H1 (cell line): ENCODE results near the gene DIP2B. TPM values are rescaled to one million over a fixed set of nuclear protein-coding genes. Genes with fewer than 3 reads are reported as not detected.

ENCODE experiments used
- CTCF ChIA-PET: fragments of 300-600 bp; sonication (Branson Sonifier 250); formaldehyde crosslinking; loops from one replicate; lab custom pipeline; 2021; ENCODE audit not compliant: partially characterized antibody; lab: Charles Lee
- POLR2A ChIA-PET: fragments of 300-600 bp; sonication (Branson Sonifier 250); formaldehyde crosslinking; loops from one replicate; lab custom pipeline; 2021; ENCODE audit warnings: inconsistent platforms; ENCODE audit not compliant: partially characterized antibody; lab: Charles Lee
- DNase-seq, 2 experiments: peaks; one replicate each; pipeline versions ENCODE4 v3.0.0 to v3.0.0-alpha.2; 2010 to 2022; ENCODE audit warnings: low spot score in 2 of 2, low read depth in 1 of 2, mixed read lengths in 1 of 2
- FAIRE-seq: peaks from 2 replicates; lab custom pipeline; 2011; peaks lifted over from hg19 to GRCh38; lab: Jason Lieb, UNC
- H2AFZ ChIP-seq: 2 replicates; pipeline ENCODE4 v1.8.1; 2012; ENCODE audit warnings: low read length, inconsistent platforms
- H2AK5ac ChIP-seq: 2 replicates; pipeline ENCODE4 v1.6.1; 2013; ENCODE audit warnings: low read depth, low read length
- H2BK120ac ChIP-seq: replicated peaks from 2 replicates; pipeline ENCODE3; 2013; ENCODE audit warnings: low read depth, low read length, inconsistent platforms
- H2BK12ac ChIP-seq: 2 replicates; pipeline ENCODE4 v1.6.1; 2013; ENCODE audit warnings: low read depth, low read length
- H2BK15ac ChIP-seq: 2 replicates; pipeline ENCODE4 v1.6.1; 2013; ENCODE audit warnings: low read length
- H2BK20ac ChIP-seq: 2 replicates; pipeline ENCODE4 v1.6.1; 2013; ENCODE audit warnings: low read length
- H2BK5ac ChIP-seq: 2 replicates; pipeline ENCODE4 v1.6.1; 2013; ENCODE audit warnings: low read depth, low read length
- H3K14ac ChIP-seq: 2 replicates; pipeline ENCODE4 v1.6.1; 2013; ENCODE audit warnings: inconsistent platforms; ENCODE audit not compliant: insufficient read length
- H3K18ac ChIP-seq: 2 replicates; pipeline ENCODE4 v1.6.1; 2013; ENCODE audit warnings: low read length; ENCODE audit errors: extremely low read depth
- H3K23ac ChIP-seq: 2 replicates; pipeline ENCODE4 v1.6.1; 2013; ENCODE audit warnings: inconsistent platforms; ENCODE audit not compliant: insufficient read length
- H3K23me2 ChIP-seq: 2 replicates; pipeline ENCODE4 v1.6.1; 2013; ENCODE audit warnings: low read depth, low read length
- H3K27ac ChIP-seq: 2 replicates; pipeline ENCODE4 v1.6.1; 2011; ENCODE audit warnings: low read depth, low read length, inconsistent platforms
- H3K27me3 ChIP-seq, 4 experiments: replicated peaks in 1 of 4; 1 replicate in 1 of 4; 2 replicates in 3 of 4; pipeline versions ENCODE4 v1.6.1 to v1.8.1; 2011 to 2013; ENCODE audit warnings: low read length in 3 of 4, mild to moderate bottlenecking in 3 of 4, inconsistent platforms in 2 of 4, mixed read lengths in 2 of 4, moderate library complexity in 1 of 4; ENCODE audit not compliant: control insufficient read depth in 3 of 4, insufficient read depth in 3 of 4; ENCODE audit errors: extremely low read depth in 1 of 4
- H3K36me3 ChIP-seq, 4 experiments: 2 replicates each; pipeline versions ENCODE4 v1.6.1 to v1.8.1; 2011 to 2013; ENCODE audit warnings: mild to moderate bottlenecking in 4 of 4, low read length in 3 of 4, moderate library complexity in 2 of 4, control low read depth in 1 of 4, inconsistent platforms in 1 of 4; ENCODE audit not compliant: insufficient read depth in 4 of 4, control insufficient read depth in 2 of 4
- H3K4ac ChIP-seq: replicated peaks from 2 replicates; pipeline ENCODE3; 2013; ENCODE audit warnings: low read length, low read depth, mixed read lengths, inconsistent platforms; ENCODE audit not compliant: insufficient read length
- H3K4me1 ChIP-seq, 4 experiments: replicated peaks in 1 of 4; 1 replicate in 1 of 4; 2 replicates in 3 of 4; pipeline versions ENCODE4 v1.6.1 to v1.8.1; 2011 to 2013; ENCODE audit warnings: low read length in 3 of 4, inconsistent platforms in 2 of 4, mixed read lengths in 1 of 4; ENCODE audit not compliant: insufficient read depth in 4 of 4, control insufficient read depth in 3 of 4
- H3K4me2 ChIP-seq, 2 experiments: 2 replicates each; pipeline versions ENCODE4 v1.6.1 to v1.8.1; 2011 to 2013; ENCODE audit warnings: low read depth in 2 of 2, low read length in 2 of 2, control low read depth in 1 of 2, inconsistent platforms in 1 of 2, mild to moderate bottlenecking in 1 of 2; ENCODE audit not compliant: insufficient read depth in 1 of 2
- H3K4me3 ChIP-seq, 4 experiments: fragments of 200-600, 300-600 bp in 1 of 4; sonication (generic), shearing (Covaris generic), sonication (Bioruptor Twin) in 1 of 4; 2 replicates each; pipeline versions ENCODE4 v1.5.1 to v1.8.1; 2011 to 2016; ENCODE audit warnings: low read length in 4 of 4, low read depth in 3 of 4, control low read depth in 2 of 4, inconsistent platforms in 2 of 4, mild to moderate bottlenecking in 2 of 4, mixed read lengths in 1 of 4, moderate library complexity in 1 of 4; ENCODE audit not compliant: insufficient read depth in 2 of 4; ENCODE audit errors: extremely low read depth in 1 of 4
- H3K56ac ChIP-seq: replicated peaks from 2 replicates; pipeline ENCODE3; 2013; ENCODE audit warnings: low read depth, mild to moderate bottlenecking, mixed read lengths, low read length, inconsistent platforms; ENCODE audit not compliant: insufficient read length
- H3K79me1 ChIP-seq: 2 replicates; pipeline ENCODE4 v1.6.1; 2013; ENCODE audit warnings: low read depth, low read length, control low read depth
- H3K79me2 ChIP-seq, 2 experiments: 2 replicates each; pipeline versions ENCODE4 v1.6.1 to v1.8.1; 2012 to 2013; ENCODE audit warnings: low read length in 2 of 2, mild to moderate bottlenecking in 2 of 2, inconsistent platforms in 1 of 2; ENCODE audit not compliant: insufficient read depth in 2 of 2, control insufficient read depth in 1 of 2
- H3K9ac ChIP-seq, 4 experiments: replicated peaks in 1 of 4; 1 replicate in 1 of 4; 2 replicates in 3 of 4; pipeline versions ENCODE4 v1.6.1 to v1.8.1; 2011 to 2013; ENCODE audit warnings: low read depth in 3 of 4, low read length in 3 of 4, control low read depth in 2 of 4, mild to moderate bottlenecking in 2 of 4, moderate library complexity in 2 of 4, inconsistent platforms in 1 of 4; ENCODE audit errors: extremely low read depth in 1 of 4
- H3K9me3 ChIP-seq, 2 experiments: 2 replicates each; pipeline versions ENCODE4 v1.6.1 to v1.8.1; 2012 to 2013; ENCODE audit warnings: mild to moderate bottlenecking in 2 of 2, moderate library complexity in 2 of 2, control low read depth in 1 of 2, inconsistent platforms in 1 of 2, low read depth in 1 of 2, low read length in 1 of 2, mixed read lengths in 1 of 2; ENCODE audit not compliant: insufficient read depth in 2 of 2
- H4K20me1 ChIP-seq, 2 experiments: replicated peaks in 1 of 2; 2 replicates each; pipeline versions ENCODE3 to v1.8.1; 2011 to 2013; ENCODE audit warnings: inconsistent platforms in 2 of 2, low read length in 2 of 2, mild to moderate bottlenecking in 1 of 2; ENCODE audit not compliant: insufficient read depth in 2 of 2, control insufficient read depth in 1 of 2
- H4K5ac ChIP-seq: 2 replicates; pipeline ENCODE4 v1.6.1; 2013; ENCODE audit warnings: low read length, low read depth, mixed read lengths, inconsistent platforms; ENCODE audit not compliant: insufficient read length
- H4K8ac ChIP-seq: 2 replicates; pipeline ENCODE4 v1.8.0; 2013; ENCODE audit warnings: mild to moderate bottlenecking, moderate library complexity, low read length, inconsistent platforms; ENCODE audit not compliant: insufficient read depth; ENCODE audit errors: extremely low read depth
- H4K91ac ChIP-seq: replicated peaks from 2 replicates; pipeline ENCODE3; 2013; ENCODE audit warnings: low read length, mixed read lengths, inconsistent platforms; ENCODE audit not compliant: insufficient read length
- ATF2 ChIP-seq: IDR thresholded peaks from 2 replicates; pipeline ENCODE4 v1.6.1; 2012; ENCODE audit warnings: low read length, inconsistent platforms
- CBX5 ChIP-seq: fragments of 300-800, 300-1000 bp; sonication (generic); IDR thresholded peaks from 2 replicates; pipeline ENCODE4 v1.7.1; 2016; ENCODE audit warnings: antibody characterized with exemption, low read length, low read depth
- EP300 ChIP-seq, 2 experiments: IDR thresholded peaks; 1 replicate in 1 of 2; 2 replicates in 1 of 2; pipeline ENCODE4 v1.6.1; 2011 to 2012; ENCODE audit warnings: low read depth in 2 of 2, low read length in 2 of 2, mild to moderate bottlenecking in 2 of 2, borderline replicate concordance in 1 of 2, inconsistent platforms in 1 of 2, moderate library complexity in 1 of 2
- FOSL1 ChIP-seq: IDR thresholded peaks from 2 replicates; pipeline ENCODE4 v1.6.1; 2011; ENCODE audit warnings: mild to moderate bottlenecking, low read depth, low read length, moderate library complexity; ENCODE audit not compliant: insufficient read depth
- GTF2F1 ChIP-seq: IDR thresholded peaks from 2 replicates; pipeline ENCODE4 v1.6.1; 2012; ENCODE audit warnings: low read depth, low read length, improper control_type of control experiment, borderline replicate concordance
- HDAC2 ChIP-seq, 2 experiments: fragments of 300-600 bp in 1 of 2; sonication (generic) in 1 of 2; IDR thresholded peaks; 2 replicates each; pipeline ENCODE4 v1.6.1; 2011 to 2012; ENCODE audit warnings: low read depth in 2 of 2, low read length in 2 of 2, mild to moderate bottlenecking in 2 of 2, moderate library complexity in 2 of 2, borderline replicate concordance in 1 of 2, inconsistent platforms in 1 of 2
- KDM5A ChIP-seq: fragments of 200-600 bp; IDR thresholded peaks from 2 replicates; pipeline ENCODE4 v1.7.1; 2012; ENCODE audit warnings: mild to moderate bottlenecking, low read length, inconsistent platforms, mixed read lengths
- POLR2A ChIP-seq, 2 experiments: IDR thresholded peaks; 1 replicate in 1 of 2; 2 replicates in 1 of 2; pipeline ENCODE4 v1.6.1; 2011; ENCODE audit warnings: low read depth in 2 of 2, low read length in 2 of 2, mild to moderate bottlenecking in 2 of 2; ENCODE audit errors: control extremely low read depth in 1 of 2
- WGBS, 2 experiments: shearing (Covaris generic) in 1 of 2; methylation state at CpG; one replicate each; pipeline versions ENCODE4 v1.1.6 to v1.1.7; 2013 to 2015; ENCODE audit warnings: low lambda C conversion rate in 2 of 2, mixed read lengths in 2 of 2, inconsistent platforms in 1 of 2, low coverage in 1 of 2, missing lambda C conversion rate in 1 of 2; ENCODE audit not compliant: insufficient replicate concordance in 2 of 2, insufficient coverage in 1 of 2, insufficient read length in 1 of 2; ENCODE audit errors: extremely low coverage in 1 of 2, missing lambda C conversion rate in 1 of 2; 5-methylcytosine and 5-hydroxymethylcytosine counted together
- polyA plus RNA-seq, 7 experiments: library from polyadenylated mRNA; depleted of rRNA in 3 of 7; stranded (reverse) in 5 of 7; unstranded in 2 of 7; fragments of >200 nt in 5 of 7; fragments of 200-250 nt in 2 of 7; gene quantifications; 1 replicate in 5 of 7; 2 replicates in 1 of 7; 4 replicates in 1 of 7; pipeline versions ENCODE4 v1.2.1 to v1.2.3, GENCODE V29; 2011 to 2013; ENCODE audit warnings: missing spikeins in 2 of 7, mixed read lengths in 2 of 7
- total RNA-seq: library from RNA; stranded (reverse); fragmentation: NEBNext Ultra II Directional; extraction: Animal tissue kit (Norgen Biotek cat#: 25700); gene quantifications from 2 replicates; pipeline ENCODE4 v1.2.1, GENCODE V29; 2021

Gene DIP2B
- total and polyA plus RNA-seq, 2 of the 8 experiments (the other 6 are each of a cell fraction or from before 2014, with no cell fraction given), result 11.1 to 29.6 TPM

- no peak overlapping the region for H3K4ac ChIP-seq
- peaks cover 2% of the 10 kb centered on the region; the same call in 1 of the 2 replicates for H3K79me1 ChIP-seq
- no peak overlapping the region for H2AFZ ChIP-seq
- H3K23me2 ChIP-seq, result no peaks in the 10 kb centered on the region
- H4K20me1 ChIP-seq, result no peaks in the 10 kb centered on the region
- no peak overlapping the region for H2BK120ac ChIP-seq
- H2BK20ac ChIP-seq, result no peak overlapping the region
- no peak overlapping the region for H2BK15ac ChIP-seq
- ChIA-PET POLR2A (no interaction called here), CTCF (interaction anchor here (0.6 to 2.1 kb wide), 5 partner anchors 9 to 137 kb away, joined by 3 to 7 read pairs (median 3); partner anchors contain the start of gene DIP2B)
- no peak overlapping the region for H2BK12ac ChIP-seq
- DNase-seq (no peak), FAIRE-seq (no peak)
- no peaks in the 10 kb centered on the region for H3K4me1 ChIP-seq
- H3K27ac ChIP-seq, result no peak overlapping the region
- H3K9me3 ChIP-seq, result no peaks in the 10 kb centered on the region
- no peaks in the 10 kb centered on the region for H3K27me3 ChIP-seq
- no peaks in the 10 kb centered on the region; a peak in 2 of 8 replicates for H3K36me3 ChIP-seq
- no peak overlapping the region for H3K56ac ChIP-seq
- H2AK5ac ChIP-seq, result no peak overlapping the region
- no peak overlapping the region for H3K4me3 ChIP-seq
- WGBS, 2 experiments, result 97% methylated on average over 2 of the region's 2 CpGs; no CpG with 5 or more reads in 1 of the 2 experiments
- H3K79me2 ChIP-seq, result no peaks in the 10 kb centered on the region; a peak in 1 of 4 replicates
- H4K91ac ChIP-seq, result no peak overlapping the region
- no peak overlapping the region for H4K8ac ChIP-seq
- no peak overlapping the region for H3K18ac ChIP-seq
- H2BK5ac ChIP-seq, result no peak overlapping the region
- H3K4me2 ChIP-seq, result no peak overlapping the region
- H3K23ac ChIP-seq, result no peak overlapping the region
- no peak overlapping the region for H4K5ac ChIP-seq
- no peak overlapping the region for H3K9ac ChIP-seq
- H3K14ac ChIP-seq, result no peak overlapping the region
- TF ChIP-seq POLR2A (IDR thresholded peaks at IDR 0.05; ENCODE audit: control extremely low read depth in 1 of 2, low read depth in 2 of 2, low read length in 2 of 2) (no peak), FOSL1 (no peak), KDM5A (no peak), HDAC2 (IDR thresholded peaks at IDR 0.05; ENCODE audit: borderline replicate concordance in 1 of 2, low read depth in 2 of 2, low read length in 2 of 2) (no peak), EP300 (IDR thresholded peaks at IDR 0.05; ENCODE audit: borderline replicate concordance in 1 of 2, low read depth in 2 of 2, low read length in 2 of 2) (no peak), ATF2 (no peak), GTF2F1 (no peak), CBX5 (no peak)
Measured at GRCh38 chr12:50634379-50634778, 129.6 kb downstream of the DIP2B start.
